ENCODE results near the gene TXNDC11. TPM values are rescaled to one million over a fixed set of nuclear protein-coding genes. Genes with fewer than 3 reads are reported as not detected.

The TXNDC11 gene
- polyA plus RNA-seq, 2 of the 4 experiments (the other 2 are of a cell fraction): 22.7 to 42.4 TPM

- ATAC-seq: peak; percentile 20 to 51; a peak in 4 of 6 replicates
- POLR2A ChIA-PET: no interaction called here
Observed at GRCh38 chr16:11657556-11657955, 85.1 kb downstream of the TXNDC11 start.

GRCh38 chr16:11655655-11656054 is 87.0 kb downstream of the TXNDC11 start:
- CTCF ChIA-PET: interaction anchor here (0.6 to 5.1 kb wide), 6 partner anchors 10 to 751 kb away, joined by 3 to 23 read pairs (median 4); partner anchors contain the start of gene SNN
- H3K4me2 ChIP-seq: no peak overlapping the region
- POLR2A ChIA-PET: no interaction called here
- FAIRE-seq (no peak), ATAC-seq (peak in 1 of 2 experiments; percentile 23; a peak in 2 of 6 replicates), DNase-seq (ENCODE audit: low read depth in 1 of 2, low spot score in 1 of 2) (no peak)
- TF ChIP-seq MAZ (IDR thresholded peaks at IDR 0.05; ENCODE audit: borderline replicate concordance, low read depth, low read length): no peak
- no peak for TF ChIP-seq RARB (CRISPR knock-in tag; IDR thresholded peaks at IDR 0.05)
- no peak for TF ChIP-seq NR3C1 (IDR thresholded peaks at IDR 0.05)
- TF ChIP-seq CEBPB (IDR thresholded peaks at IDR 0.05): no peak
- TF ChIP-seq NFE2L2 (conservative IDR thresholded peaks at IDR 0.05; ENCODE audit: low read length): no peak
- TF ChIP-seq RCOR1 (IDR thresholded peaks at IDR 0.05; ENCODE audit: low read depth, low read length): no peak
- TF ChIP-seq CHD2 (IDR thresholded peaks at IDR 0.05; ENCODE audit: low read length, partially characterized antibody): no peak
- no peak for TF ChIP-seq REST (IDR thresholded peaks at IDR 0.05)
- no peak for TF ChIP-seq HEYL (CRISPR knock-in tag; IDR thresholded peaks at IDR 0.05)
- TF ChIP-seq, protein P1, sequence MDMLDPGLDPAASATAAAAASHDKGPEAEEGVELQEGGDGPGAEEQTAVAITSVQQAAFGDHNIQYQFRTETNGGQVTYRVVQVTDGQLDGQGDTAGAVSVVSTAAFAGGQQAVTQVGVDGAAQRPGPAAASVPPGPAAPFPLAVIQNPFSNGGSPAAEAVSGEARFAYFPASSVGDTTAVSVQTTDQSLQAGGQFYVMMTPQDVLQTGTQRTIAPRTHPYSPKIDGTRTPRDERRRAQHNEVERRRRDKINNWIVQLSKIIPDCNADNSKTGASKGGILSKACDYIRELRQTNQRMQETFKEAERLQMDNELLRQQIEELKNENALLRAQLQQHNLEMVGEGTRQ (IDR thresholded peaks at IDR 0.05): no peak
- no peak for TF ChIP-seq ATOH8 (CRISPR knock-in tag; IDR thresholded peaks at IDR 0.05; ENCODE audit: low read depth)
- no peak for TF ChIP-seq POLR2A (IDR thresholded peaks at IDR 0.05; ENCODE audit: low read length)
- TF ChIP-seq ZSCAN20 (CRISPR knock-in tag; IDR thresholded peaks at IDR 0.05): no peak
- TF ChIP-seq JUN (IDR thresholded peaks at IDR 0.05): no peak
- no peak for TF ChIP-seq NPAS2 (CRISPR knock-in tag; IDR thresholded peaks at IDR 0.05; ENCODE audit: borderline replicate concordance)
- TF ChIP-seq EHF (CRISPR knock-in tag; IDR thresholded peaks at IDR 0.05): no peak
- TF ChIP-seq PHF8 (IDR thresholded peaks at IDR 0.05; ENCODE audit: borderline replicate concordance, low read depth): no peak
- peak overlapping the region in 1 of 2 experiments; percentile 35; a peak in 2 of 6 replicates for H3K27ac ChIP-seq
- H3K4me1 ChIP-seq: peaks cover 21% of the 10 kb centered on the region; the same call in 2 of the 3 replicates
- H3K4me3 ChIP-seq: no peak overlapping the region
- no peaks in the 10 kb centered on the region for H3K9me3 ChIP-seq
- WGBS (ENCODE audit: missing lambda C conversion rate): 83% methylated on average over 4 of the region's 7 CpGs

More at GRCh38 chr16:11657556-11657955, 85.1 kb downstream of the TXNDC11 start:
- Histone ChIP-seq H3K4me1 (peaks cover 10% of the 10 kb centered on the region; the same call in 2 of the 3 replicates), H3K4me3 (no peak overlapping the region), H3K4me2 (no peak overlapping the region), H3K27ac (peak overlapping the region; percentile 25 to 42; a peak in 2 of 6 replicates), H3K9me3 (no peaks in the 10 kb centered on the region)
- FAIRE-seq (no peak), DNase-seq (ENCODE audit: low read depth in 1 of 2, low spot score in 1 of 2) (no peak)
- CTCF ChIA-PET: interaction anchor here (2.2 to 5.1 kb wide), 2 partner anchors 17 to 261 kb away, joined by 7 to 23 read pairs; no protein-coding TSS in a partner anchor
- 69% methylated on average over 8 of the region's 8 CpGs for WGBS (ENCODE audit: missing lambda C conversion rate)
- TF ChIP-seq RARB (CRISPR knock-in tag; IDR thresholded peaks at IDR 0.05) (no peak), EHMT2 (IDR thresholded peaks at IDR 0.05; ENCODE audit: low read depth) (no peak)

Measured in A549 (cell line).